Effector memory CD8-positive, alpha-beta T cell (primary cell): Measurements from ENCODE around the gene SAMD4A.

Source experiments
- ATAC-seq: fragments of 150-1000 bp; cut with Tn5 transposase; replicated peaks from 2 replicates; pipeline ENCODE4 v1.10.0; 2021; ENCODE audit warnings: mild to moderate bottlenecking, moderate library complexity
- DNase-seq, 3 experiments: peaks; one replicate each; pipeline ENCODE4 v3.0.0; 2021
- H3K27ac Mint-ChIP-seq, 2 donors: one replicate each; pipeline ENCODE4 v1.8.0; 2022; ENCODE audit warnings: mild to moderate bottlenecking in 2 of 2, mixed read lengths in 2 of 2, moderate library complexity in 2 of 2
- H3K27me3 Mint-ChIP-seq, 2 donors: one replicate each; pipeline ENCODE4 v1.8.0; 2022; ENCODE audit warnings: mixed read lengths in 2 of 2
- H3K36me3 Mint-ChIP-seq: one replicate; pipeline ENCODE4 v1.8.0; 2022; ENCODE audit warnings: mild to moderate bottlenecking, moderate library complexity, mixed read lengths; ENCODE audit not compliant: insufficient read depth
- H3K4me1 Mint-ChIP-seq, 2 donors: one replicate each; pipeline ENCODE4 v1.8.0; 2022; ENCODE audit warnings: low read depth in 2 of 2, mixed read lengths in 2 of 2
- H3K4me3 Mint-ChIP-seq, 2 donors: one replicate each; pipeline ENCODE4 v1.8.0; 2022; ENCODE audit warnings: mild to moderate bottlenecking in 2 of 2, mixed read lengths in 2 of 2, moderate library complexity in 2 of 2
- H3K9me3 Mint-ChIP-seq, 2 donors: one replicate each; pipeline ENCODE4 v1.8.0; 2022; ENCODE audit warnings: mixed read lengths in 2 of 2

Gene SAMD4A

DNA sequence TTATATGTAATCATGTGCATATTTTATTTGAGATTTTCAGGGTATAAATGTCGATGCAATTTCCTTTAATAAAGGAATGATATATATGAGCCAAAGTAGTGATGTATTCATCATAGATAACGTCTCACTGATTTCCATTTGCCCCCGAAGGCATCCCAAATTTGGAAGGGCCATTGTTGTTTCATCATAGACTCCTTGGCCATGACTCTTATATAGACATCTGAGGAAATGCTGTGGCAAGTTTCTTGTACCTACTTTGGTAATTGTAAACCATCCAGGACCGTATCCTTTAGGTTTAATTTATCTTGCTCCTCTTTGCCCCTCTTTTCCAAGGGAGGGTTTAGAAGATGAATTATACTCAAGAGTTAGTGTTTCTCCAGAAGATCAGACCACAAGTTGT lies 84.7 kb downstream of the SAMD4A start:
- Mint-ChIP-seq H3K27me3 (peaks cover 40 to 56% of the 10 kb centered on the region in 2 donors), H3K36me3 (no peaks in the 10 kb centered on the region), H3K27ac (no peak overlapping the region), H3K4me3 (no peak overlapping the region), H3K4me1 (no peaks in the 10 kb centered on the region), H3K9me3 (no peaks in the 10 kb centered on the region)
- ATAC-seq (no peak), DNase-seq (no peak)

- Mint-ChIP-seq H3K27ac (no peak overlapping the region), H3K9me3 (no peaks in the 10 kb centered on the region), H3K36me3 (no peaks in the 10 kb centered on the region), H3K4me1 (no peaks in the 10 kb centered on the region), H3K27me3 (peaks cover 40 to 62% of the 10 kb centered on the region in 2 donors), H3K4me3 (no peak overlapping the region)
- DNase-seq, result no peak
- no peak for ATAC-seq
Measured at GRCh38 chr14:54652188-54652587, 85.3 kb downstream of the SAMD4A start.

GRCh38 chr14:54652605-54653052 lies 85.7 kb downstream of the SAMD4A start:
- no peak overlapping the region for H3K4me3 Mint-ChIP-seq
- no peak for ATAC-seq
- H3K27ac Mint-ChIP-seq, result no peak overlapping the region
- peaks cover 40 to 66% of the 10 kb centered on the region in 2 donors for H3K27me3 Mint-ChIP-seq
- no peaks in the 10 kb centered on the region for H3K4me1 Mint-ChIP-seq
- no peaks in the 10 kb centered on the region for H3K36me3 Mint-ChIP-seq
- no peaks in the 10 kb centered on the region for H3K9me3 Mint-ChIP-seq
- no peak for DNase-seq

- no peak overlapping the region for H3K4me3 Mint-ChIP-seq
- H3K27ac Mint-ChIP-seq, result no peak overlapping the region
- no peaks in the 10 kb centered on the region for H3K9me3 Mint-ChIP-seq
- peaks cover 45 to 79% of the 10 kb centered on the region in 2 donors for H3K27me3 Mint-ChIP-seq
- DNase-seq (no peak), ATAC-seq (no peak)
- H3K36me3 Mint-ChIP-seq, result no peaks in the 10 kb centered on the region
- H3K4me1 Mint-ChIP-seq, result no peaks in the 10 kb centered on the region
Measured at GRCh38 chr14:54653712-54654469, 87.0 kb downstream of the SAMD4A start.

GRCh38 chr14:54654605-54655004 lies 87.7 kb downstream of the SAMD4A start:
- H3K27ac Mint-ChIP-seq, result no peak overlapping the region
- ATAC-seq, result no peak
- no peaks in the 10 kb centered on the region for H3K9me3 Mint-ChIP-seq
- H3K4me3 Mint-ChIP-seq, result no peak overlapping the region
- peaks cover 50 to 86% of the 10 kb centered on the region in 2 donors for H3K27me3 Mint-ChIP-seq
- H3K36me3 Mint-ChIP-seq, result no peaks in the 10 kb centered on the region
- no peaks in the 10 kb centered on the region for H3K4me1 Mint-ChIP-seq
- DNase-seq, result no peak

- H3K9me3 Mint-ChIP-seq, result no peaks in the 10 kb centered on the region
- DNase-seq (no peak), ATAC-seq (no peak)
- peaks cover 42 to 92% of the 10 kb centered on the region in 2 donors for H3K27me3 Mint-ChIP-seq
- no peaks in the 10 kb centered on the region for H3K4me1 Mint-ChIP-seq
- no peak overlapping the region for H3K27ac Mint-ChIP-seq
- H3K36me3 Mint-ChIP-seq, result no peaks in the 10 kb centered on the region
- no peak overlapping the region for H3K4me3 Mint-ChIP-seq
Measured at GRCh38 chr14:54658836-54659235, 91.9 kb downstream of the SAMD4A start.

DNA sequence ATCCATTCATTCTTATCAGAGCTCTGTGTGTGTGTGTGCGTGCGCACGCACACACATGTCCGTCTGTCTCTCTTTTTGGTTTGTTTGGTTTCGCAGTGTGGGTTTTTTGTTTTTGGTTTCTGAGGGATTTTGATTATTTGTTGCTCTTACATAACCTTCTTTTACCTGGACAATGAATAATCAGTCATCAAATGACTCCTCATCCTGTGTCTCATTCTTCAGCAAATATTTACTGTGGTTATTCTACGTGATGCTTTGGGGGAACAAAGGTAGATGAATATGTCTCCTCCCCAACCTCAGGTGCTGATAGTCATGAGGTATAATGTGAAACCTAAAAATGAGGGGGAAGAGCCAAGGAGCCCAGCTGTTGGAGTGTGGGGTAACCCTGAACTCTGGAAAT lies 92.4 kb downstream of the SAMD4A start:
- H3K4me1 Mint-ChIP-seq, result no peaks in the 10 kb centered on the region
- ATAC-seq (no peak), DNase-seq (no peak)
- H3K27ac Mint-ChIP-seq, result no peak overlapping the region
- no peaks in the 10 kb centered on the region for H3K36me3 Mint-ChIP-seq
- H3K4me3 Mint-ChIP-seq, result no peak overlapping the region
- H3K9me3 Mint-ChIP-seq, result no peaks in the 10 kb centered on the region
- peaks cover 40 to 92% of the 10 kb centered on the region in 2 donors for H3K27me3 Mint-ChIP-seq

- ATAC-seq (no peak), DNase-seq (no peak)
- Mint-ChIP-seq H3K4me1 (no peaks in the 10 kb centered on the region), H3K4me3 (no peak overlapping the region), H3K27me3 (peaks cover 45 to 93% of the 10 kb centered on the region in 2 donors), H3K9me3 (no peaks in the 10 kb centered on the region), H3K27ac (no peak overlapping the region), H3K36me3 (no peaks in the 10 kb centered on the region)
Measured at GRCh38 chr14:54660604-54661111, 93.7 kb downstream of the SAMD4A start.

- Mint-ChIP-seq H3K4me3 (no peak overlapping the region), H3K27me3 (peaks cover 55 to 90% of the 10 kb centered on the region in 2 donors), H3K4me1 (no peaks in the 10 kb centered on the region), H3K36me3 (no peaks in the 10 kb centered on the region), H3K27ac (no peak overlapping the region), H3K9me3 (no peaks in the 10 kb centered on the region)
- ATAC-seq (no peak), DNase-seq (no peak)
Measured at GRCh38 chr14:54662491-54663133, 95.7 kb downstream of the SAMD4A start.

DNA sequence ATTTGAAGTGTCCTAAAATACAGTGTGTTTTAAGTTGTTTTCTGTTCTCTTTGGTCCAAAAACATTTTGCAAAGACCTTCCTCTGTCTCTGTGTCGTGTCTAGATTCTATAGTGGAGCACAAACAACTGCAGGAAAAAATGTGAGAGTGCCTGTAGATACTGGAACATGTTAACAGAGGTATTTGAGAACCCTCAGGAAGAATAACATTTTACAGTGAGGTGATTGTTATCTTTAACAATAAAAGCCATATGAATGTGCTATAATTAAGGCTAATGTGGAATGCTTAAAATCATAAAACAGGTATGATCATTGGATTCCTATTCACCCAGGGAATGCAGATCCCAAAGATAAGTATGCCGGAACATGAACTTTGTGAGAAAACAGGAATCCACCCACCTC lies 98.0 kb downstream of the SAMD4A start:
- Mint-ChIP-seq H3K27ac (no peak overlapping the region), H3K9me3 (no peaks in the 10 kb centered on the region), H3K4me3 (no peak overlapping the region), H3K36me3 (peaks cover 5% of the 10 kb centered on the region), H3K4me1 (peaks cover 6 to 9% of the 10 kb centered on the region in 2 donors), H3K27me3 (peaks cover 58 to 83% of the 10 kb centered on the region in 2 donors)
- DNase-seq (no peak), ATAC-seq (no peak)

DNA sequence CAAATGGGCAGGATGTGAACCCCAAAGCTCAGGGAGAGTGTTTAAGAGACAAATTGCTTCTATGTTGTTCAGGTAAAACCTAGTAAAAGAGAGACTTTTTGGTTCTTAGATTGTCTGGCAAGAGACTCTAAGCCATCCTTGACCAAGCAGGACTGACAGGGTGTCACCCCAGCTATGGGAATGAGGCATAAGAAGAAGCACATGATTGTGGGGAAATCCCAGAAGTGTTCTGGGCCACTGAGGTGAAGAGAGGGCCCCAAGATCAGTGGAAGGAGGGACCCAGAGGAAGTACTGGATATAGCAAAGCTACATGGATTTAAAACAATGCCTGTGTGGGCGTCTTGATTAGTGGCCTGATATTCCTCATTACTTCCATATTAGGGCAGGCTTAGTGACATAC lies 99.0 kb downstream of the SAMD4A start:
- Mint-ChIP-seq H3K36me3 (peaks cover 8% of the 10 kb centered on the region), H3K27me3 (peaks cover 56 to 80% of the 10 kb centered on the region in 2 donors), H3K4me1 (peaks cover 16 to 19% of the 10 kb centered on the region in 2 donors), H3K4me3 (no peak overlapping the region), H3K27ac (no peak overlapping the region), H3K9me3 (no peaks in the 10 kb centered on the region)
- DNase-seq (no peak), ATAC-seq (no peak)

- no peaks in the 10 kb centered on the region for H3K9me3 Mint-ChIP-seq
- peaks cover 56 to 81% of the 10 kb centered on the region in 2 donors for H3K27me3 Mint-ChIP-seq
- H3K27ac Mint-ChIP-seq, result no peak overlapping the region
- peaks cover 24 to 27% of the 10 kb centered on the region in 2 donors for H3K4me1 Mint-ChIP-seq
- no peak overlapping the region for H3K4me3 Mint-ChIP-seq
- peaks cover 10% of the 10 kb centered on the region for H3K36me3 Mint-ChIP-seq
- DNase-seq (no peak), ATAC-seq (no peak)
Measured at GRCh38 chr14:54667026-54667744, 100.3 kb downstream of the SAMD4A start.

- Mint-ChIP-seq H3K36me3 (peaks cover 10% of the 10 kb centered on the region), H3K4me1 (peaks cover 24 to 27% of the 10 kb centered on the region in 2 donors), H3K9me3 (no peaks in the 10 kb centered on the region), H3K27me3 (peaks cover 58 to 81% of the 10 kb centered on the region in 2 donors), H3K4me3 (no peak overlapping the region), H3K27ac (no peak overlapping the region)
- ATAC-seq (no peak), DNase-seq (no peak)
Measured at GRCh38 chr14:54667764-54668163, 100.8 kb downstream of the SAMD4A start.
